WTC11 (cell line): Measurements from ENCODE around the gene YAP1. TPM values are rescaled to one million over a fixed set of nuclear protein-coding genes. Genes with fewer than 3 reads are reported as not detected.

Source experiments
- ATAC-seq: fragments of 200-7000 bp; cut with Tn5 transposase; 2 replicates; pipeline ENCODE4 v1.10.0; 2021; ENCODE audit warnings: mild to moderate bottlenecking, moderate library complexity
- CTCF ChIA-PET: fragments of 300-600 bp; sonication (Branson Sonifier 250); formaldehyde crosslinking; loops from one replicate; lab custom pipeline; 2021; ENCODE audit warnings: antibody characterized with exemption; lab: Charles Lee
- POLR2A ChIA-PET: fragments of 350-600 bp; sonication (Branson Sonifier 250); formaldehyde crosslinking; loops from one replicate; lab custom pipeline; 2021; ENCODE audit warnings: antibody characterized with exemption; lab: Charles Lee
- DNase-seq: peaks from one replicate; pipeline ENCODE4 v3.0.0; 2021; ENCODE audit warnings: low spot score
- H3K27ac Mint-ChIP-seq: 2 replicates; pipeline ENCODE4 v1.8.0; 2021; ENCODE audit warnings: mixed read lengths
- H3K27me3 Mint-ChIP-seq: 2 replicates; pipeline ENCODE4 v1.8.0; 2021; ENCODE audit warnings: low read depth, mild to moderate bottlenecking, moderate library complexity, mixed read lengths
- H3K36me3 Mint-ChIP-seq: 2 replicates; pipeline ENCODE4 v1.8.0; 2021; ENCODE audit warnings: mixed read lengths
- H3K4me1 Mint-ChIP-seq: 2 replicates; pipeline ENCODE4 v1.8.0; 2022; ENCODE audit warnings: mixed read lengths
- H3K4me3 Mint-ChIP-seq: 2 replicates; pipeline ENCODE4 v1.8.0; 2021; ENCODE audit warnings: mild to moderate bottlenecking, moderate library complexity, mixed read lengths
- H3K9me3 Mint-ChIP-seq: 2 replicates; pipeline ENCODE4 v1.8.0; 2021; ENCODE audit warnings: mixed read lengths
- ATF1 ChIP-seq: sonication (generic); formaldehyde crosslinking; IDR thresholded peaks from 2 replicates; pipeline ENCODE4 v1.8.1; 2023; ENCODE audit warnings: mild to moderate bottlenecking, moderate library complexity, missing genetic modification reagents
- JAZF1 ChIP-seq: fragments of 250-450 bp; sonication (Bioruptor Pico); IDR thresholded peaks from 2 replicates; pipeline ENCODE4 v1.9.0; 2021; ENCODE audit warnings: moderate library complexity, mild to moderate bottlenecking, inconsistent platforms
- NFATC4 ChIP-seq: fragments of 250-450 bp; sonication (Bioruptor Pico); IDR thresholded peaks from 2 replicates; pipeline ENCODE4 v1.9.0; 2021; ENCODE audit warnings: mild to moderate bottlenecking
- NFE2L1 ChIP-seq: sonication (generic); formaldehyde crosslinking; IDR thresholded peaks from 2 replicates; pipeline ENCODE4 v1.8.1; 2023; ENCODE audit warnings: missing genetic modification reagents
- NR1H2 ChIP-seq: sonication (generic); formaldehyde crosslinking; IDR thresholded peaks from 2 replicates; pipeline ENCODE4 v1.9.0; 2021; ENCODE audit warnings: mild to moderate bottlenecking, moderate library complexity, missing genetic modification reagents
- PRRX2 ChIP-seq: fragments of 250-450 bp; sonication (Bioruptor Pico); IDR thresholded peaks from 2 replicates; pipeline ENCODE4 v1.8.0; 2021; ENCODE audit warnings: mild to moderate bottlenecking
- RORB ChIP-seq: fragments of 250-450 bp; sonication (Bioruptor Pico); IDR thresholded peaks from 2 replicates; pipeline ENCODE4 v1.9.0; 2021; ENCODE audit warnings: mild to moderate bottlenecking
- TCF7 ChIP-seq: sonication (generic); formaldehyde crosslinking; IDR thresholded peaks from 2 replicates; pipeline ENCODE4 v1.8.0; 2022; ENCODE audit warnings: mild to moderate bottlenecking, low read depth, missing genetic modification reagents, moderate library complexity
- TEAD1 ChIP-seq: sonication (generic); formaldehyde crosslinking; IDR thresholded peaks from 2 replicates; pipeline ENCODE4 v1.8.0; 2022; ENCODE audit warnings: mild to moderate bottlenecking, missing genetic modification reagents
- ZNF138 ChIP-seq: sonication (generic); formaldehyde crosslinking; conservative IDR thresholded peaks from 2 replicates; pipeline ENCODE4 v1.8.1; 2022; ENCODE audit warnings: mild to moderate bottlenecking, moderate library complexity, missing genetic modification reagents
- ZNF219 ChIP-seq: sonication (generic); formaldehyde crosslinking; IDR thresholded peaks from 2 replicates; pipeline ENCODE4 v1.8.0; 2023; ENCODE audit warnings: missing genetic modification reagents, mild to moderate bottlenecking, borderline replicate concordance
- total RNA-seq: library from RNA; stranded (reverse); gene quantifications from 3 replicates; pipeline ENCODE4 v1.2.3, GENCODE V29; 2021
- TF ChIP-seq, protein P1 (sequence below): sonication (generic); formaldehyde crosslinking; IDR thresholded peaks from 2 replicates; pipeline ENCODE4 v1.8.1; 2023; ENCODE audit warnings: mild to moderate bottlenecking, missing genetic modification reagents, borderline replicate concordance
- TF ChIP-seq, protein P2 (sequence below): sonication (generic); formaldehyde crosslinking; IDR thresholded peaks from 2 replicates; pipeline ENCODE4 v1.8.1; 2022; ENCODE audit warnings: mild to moderate bottlenecking, moderate library complexity, missing genetic modification reagents
- TF ChIP-seq, protein P3 (sequence below): sonication (generic); formaldehyde crosslinking; IDR thresholded peaks from 2 replicates; pipeline ENCODE4 v1.8.1; 2023; ENCODE audit warnings: mild to moderate bottlenecking, missing genetic modification reagents, moderate library complexity
- TF ChIP-seq, protein P4 (sequence below): sonication (generic); formaldehyde crosslinking; IDR thresholded peaks from 2 replicates; pipeline ENCODE4 v1.8.1; 2022; ENCODE audit warnings: missing genetic modification reagents, borderline replicate concordance
- TF ChIP-seq, protein P5 (sequence below): sonication (generic); formaldehyde crosslinking; IDR thresholded peaks from 2 replicates; pipeline ENCODE4 v1.8.1; 2022; ENCODE audit warnings: low read depth, missing genetic modification reagents, borderline replicate concordance
- TF ChIP-seq, protein P6 (sequence below): sonication (generic); formaldehyde crosslinking; IDR thresholded peaks from 2 replicates; pipeline ENCODE4 v1.8.1; 2023; ENCODE audit warnings: mild to moderate bottlenecking, missing genetic modification reagents
- TF ChIP-seq, protein P7 (sequence below): fragments of 200-600 bp; IDR thresholded peaks from 2 replicates; pipeline ENCODE4 v1.8.0; 2022; ENCODE audit warnings: antibody characterized with exemption

YAP1 gene
- total RNA-seq, 1 experiment from 2014 or later = 88.7 TPM

DNA sequence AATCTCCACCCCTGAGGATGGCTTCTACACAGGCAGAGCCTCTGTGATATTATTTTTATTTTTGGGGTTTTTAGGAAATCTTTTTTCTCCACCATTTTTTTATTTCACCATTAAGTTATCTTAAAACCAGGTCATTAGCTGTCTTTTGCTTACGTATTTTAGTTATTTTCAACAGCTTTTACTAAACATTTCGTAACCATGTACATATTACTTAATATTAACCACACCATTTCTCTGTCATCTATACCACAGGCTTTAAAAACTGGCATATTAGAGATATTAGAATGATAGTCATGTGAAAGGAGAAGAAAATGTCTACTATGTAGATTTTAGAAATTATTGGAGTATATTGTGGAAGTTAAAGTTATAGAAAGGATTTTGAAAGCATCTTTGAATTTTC, 37.4 kb downstream of the YAP1 start (continued):
- TF ChIP-seq, protein P1, sequence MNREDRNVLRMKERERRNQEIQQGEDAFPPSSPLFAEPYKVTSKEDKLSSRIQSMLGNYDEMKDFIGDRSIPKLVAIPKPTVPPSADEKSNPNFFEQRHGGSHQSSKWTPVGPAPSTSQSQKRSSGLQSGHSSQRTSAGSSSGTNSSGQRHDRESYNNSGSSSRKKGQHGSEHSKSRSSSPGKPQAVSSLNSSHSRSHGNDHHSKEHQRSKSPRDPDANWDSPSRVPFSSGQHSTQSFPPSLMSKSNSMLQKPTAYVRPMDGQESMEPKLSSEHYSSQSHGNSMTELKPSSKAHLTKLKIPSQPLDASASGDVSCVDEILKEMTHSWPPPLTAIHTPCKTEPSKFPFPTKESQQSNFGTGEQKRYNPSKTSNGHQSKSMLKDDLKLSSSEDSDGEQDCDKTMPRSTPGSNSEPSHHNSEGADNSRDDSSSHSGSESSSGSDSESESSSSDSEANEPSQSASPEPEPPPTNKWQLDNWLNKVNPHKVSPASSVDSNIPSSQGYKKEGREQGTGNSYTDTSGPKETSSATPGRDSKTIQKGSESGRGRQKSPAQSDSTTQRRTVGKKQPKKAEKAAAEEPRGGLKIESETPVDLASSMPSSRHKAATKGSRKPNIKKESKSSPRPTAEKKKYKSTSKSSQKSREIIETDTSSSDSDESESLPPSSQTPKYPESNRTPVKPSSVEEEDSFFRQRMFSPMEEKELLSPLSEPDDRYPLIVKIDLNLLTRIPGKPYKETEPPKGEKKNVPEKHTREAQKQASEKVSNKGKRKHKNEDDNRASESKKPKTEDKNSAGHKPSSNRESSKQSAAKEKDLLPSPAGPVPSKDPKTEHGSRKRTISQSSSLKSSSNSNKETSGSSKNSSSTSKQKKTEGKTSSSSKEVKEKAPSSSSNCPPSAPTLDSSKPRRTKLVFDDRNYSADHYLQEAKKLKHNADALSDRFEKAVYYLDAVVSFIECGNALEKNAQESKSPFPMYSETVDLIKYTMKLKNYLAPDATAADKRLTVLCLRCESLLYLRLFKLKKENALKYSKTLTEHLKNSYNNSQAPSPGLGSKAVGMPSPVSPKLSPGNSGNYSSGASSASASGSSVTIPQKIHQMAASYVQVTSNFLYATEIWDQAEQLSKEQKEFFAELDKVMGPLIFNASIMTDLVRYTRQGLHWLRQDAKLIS (CRISPR knock-in tag) = no peak
- TF ChIP-seq RORB (CRISPR knock-in tag) (no peak), PRRX2 (no peak), TCF7 (no peak), ZNF219 (no peak), ZNF138 (CRISPR knock-in tag) (no peak), NFE2L1 (CRISPR knock-in tag) (no peak), TEAD1 (CRISPR knock-in tag) (no peak)
- TF ChIP-seq, protein P2, sequence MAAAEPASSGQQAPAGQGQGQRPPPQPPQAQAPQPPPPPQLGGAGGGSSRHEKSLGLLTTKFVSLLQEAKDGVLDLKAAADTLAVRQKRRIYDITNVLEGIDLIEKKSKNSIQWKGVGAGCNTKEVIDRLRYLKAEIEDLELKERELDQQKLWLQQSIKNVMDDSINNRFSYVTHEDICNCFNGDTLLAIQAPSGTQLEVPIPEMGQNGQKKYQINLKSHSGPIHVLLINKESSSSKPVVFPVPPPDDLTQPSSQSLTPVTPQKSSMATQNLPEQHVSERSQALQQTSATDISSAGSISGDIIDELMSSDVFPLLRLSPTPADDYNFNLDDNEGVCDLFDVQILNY = no peak
- TF ChIP-seq, protein P3, sequence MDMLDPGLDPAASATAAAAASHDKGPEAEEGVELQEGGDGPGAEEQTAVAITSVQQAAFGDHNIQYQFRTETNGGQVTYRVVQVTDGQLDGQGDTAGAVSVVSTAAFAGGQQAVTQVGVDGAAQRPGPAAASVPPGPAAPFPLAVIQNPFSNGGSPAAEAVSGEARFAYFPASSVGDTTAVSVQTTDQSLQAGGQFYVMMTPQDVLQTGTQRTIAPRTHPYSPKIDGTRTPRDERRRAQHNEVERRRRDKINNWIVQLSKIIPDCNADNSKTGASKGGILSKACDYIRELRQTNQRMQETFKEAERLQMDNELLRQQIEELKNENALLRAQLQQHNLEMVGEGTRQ (CRISPR knock-in tag) = no peak
- TF ChIP-seq, protein P4, sequence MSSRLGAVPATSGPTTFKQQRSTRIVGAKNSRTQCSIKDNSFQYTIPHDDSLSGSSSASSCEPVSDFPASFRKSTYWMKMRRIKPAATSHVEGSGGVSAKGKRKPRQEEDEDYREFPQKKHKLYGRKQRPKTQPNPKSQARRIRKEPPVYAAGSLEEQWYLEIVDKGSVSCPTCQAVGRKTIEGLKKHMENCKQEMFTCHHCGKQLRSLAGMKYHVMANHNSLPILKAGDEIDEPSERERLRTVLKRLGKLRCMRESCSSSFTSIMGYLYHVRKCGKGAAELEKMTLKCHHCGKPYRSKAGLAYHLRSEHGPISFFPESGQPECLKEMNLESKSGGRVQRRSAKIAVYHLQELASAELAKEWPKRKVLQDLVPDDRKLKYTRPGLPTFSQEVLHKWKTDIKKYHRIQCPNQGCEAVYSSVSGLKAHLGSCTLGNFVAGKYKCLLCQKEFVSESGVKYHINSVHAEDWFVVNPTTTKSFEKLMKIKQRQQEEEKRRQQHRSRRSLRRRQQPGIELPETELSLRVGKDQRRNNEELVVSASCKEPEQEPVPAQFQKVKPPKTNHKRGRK (CRISPR knock-in tag) = no peak

DNA sequence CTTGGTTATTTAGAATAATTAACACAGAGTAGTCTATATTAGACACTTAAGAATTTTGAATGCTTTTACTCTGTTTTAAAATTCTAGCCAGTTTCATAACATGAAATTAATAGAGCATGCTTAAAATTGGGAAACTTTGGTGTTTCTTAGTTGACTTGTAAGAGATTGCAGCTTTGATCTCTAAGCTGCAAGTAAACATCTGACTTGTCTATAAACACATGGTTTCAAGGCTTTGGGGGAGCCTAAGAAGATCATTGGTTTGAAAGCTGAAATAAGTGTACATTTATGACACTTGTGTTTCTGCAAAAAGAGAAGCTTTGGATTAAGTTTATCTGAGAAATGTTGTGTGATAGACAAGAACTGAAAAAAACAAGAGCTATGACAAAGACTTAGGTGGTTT, 37.8 kb downstream of the YAP1 start:
- ChIA-PET CTCF (no interaction called here), POLR2A (no interaction called here)
- TF ChIP-seq NFATC4 (CRISPR knock-in tag) (no peak), JAZF1 (CRISPR knock-in tag) (no peak), ATF1 (CRISPR knock-in tag) (no peak), NR1H2 (CRISPR knock-in tag) (no peak)
- TF ChIP-seq, protein P5, sequence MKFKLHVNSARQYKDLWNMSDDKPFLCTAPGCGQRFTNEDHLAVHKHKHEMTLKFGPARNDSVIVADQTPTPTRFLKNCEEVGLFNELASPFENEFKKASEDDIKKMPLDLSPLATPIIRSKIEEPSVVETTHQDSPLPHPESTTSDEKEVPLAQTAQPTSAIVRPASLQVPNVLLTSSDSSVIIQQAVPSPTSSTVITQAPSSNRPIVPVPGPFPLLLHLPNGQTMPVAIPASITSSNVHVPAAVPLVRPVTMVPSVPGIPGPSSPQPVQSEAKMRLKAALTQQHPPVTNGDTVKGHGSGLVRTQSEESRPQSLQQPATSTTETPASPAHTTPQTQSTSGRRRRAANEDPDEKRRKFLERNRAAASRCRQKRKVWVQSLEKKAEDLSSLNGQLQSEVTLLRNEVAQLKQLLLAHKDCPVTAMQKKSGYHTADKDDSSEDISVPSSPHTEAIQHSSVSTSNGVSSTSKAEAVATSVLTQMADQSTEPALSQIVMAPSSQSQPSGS (CRISPR knock-in tag) = no peak
- TF ChIP-seq, protein P6, sequence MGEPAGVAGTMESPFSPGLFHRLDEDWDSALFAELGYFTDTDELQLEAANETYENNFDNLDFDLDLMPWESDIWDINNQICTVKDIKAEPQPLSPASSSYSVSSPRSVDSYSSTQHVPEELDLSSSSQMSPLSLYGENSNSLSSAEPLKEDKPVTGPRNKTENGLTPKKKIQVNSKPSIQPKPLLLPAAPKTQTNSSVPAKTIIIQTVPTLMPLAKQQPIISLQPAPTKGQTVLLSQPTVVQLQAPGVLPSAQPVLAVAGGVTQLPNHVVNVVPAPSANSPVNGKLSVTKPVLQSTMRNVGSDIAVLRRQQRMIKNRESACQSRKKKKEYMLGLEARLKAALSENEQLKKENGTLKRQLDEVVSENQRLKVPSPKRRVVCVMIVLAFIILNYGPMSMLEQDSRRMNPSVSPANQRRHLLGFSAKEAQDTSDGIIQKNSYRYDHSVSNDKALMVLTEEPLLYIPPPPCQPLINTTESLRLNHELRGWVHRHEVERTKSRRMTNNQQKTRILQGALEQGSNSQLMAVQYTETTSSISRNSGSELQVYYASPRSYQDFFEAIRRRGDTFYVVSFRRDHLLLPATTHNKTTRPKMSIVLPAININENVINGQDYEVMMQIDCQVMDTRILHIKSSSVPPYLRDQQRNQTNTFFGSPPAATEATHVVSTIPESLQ (CRISPR knock-in tag) = no peak
- TF ChIP-seq, protein P7, sequence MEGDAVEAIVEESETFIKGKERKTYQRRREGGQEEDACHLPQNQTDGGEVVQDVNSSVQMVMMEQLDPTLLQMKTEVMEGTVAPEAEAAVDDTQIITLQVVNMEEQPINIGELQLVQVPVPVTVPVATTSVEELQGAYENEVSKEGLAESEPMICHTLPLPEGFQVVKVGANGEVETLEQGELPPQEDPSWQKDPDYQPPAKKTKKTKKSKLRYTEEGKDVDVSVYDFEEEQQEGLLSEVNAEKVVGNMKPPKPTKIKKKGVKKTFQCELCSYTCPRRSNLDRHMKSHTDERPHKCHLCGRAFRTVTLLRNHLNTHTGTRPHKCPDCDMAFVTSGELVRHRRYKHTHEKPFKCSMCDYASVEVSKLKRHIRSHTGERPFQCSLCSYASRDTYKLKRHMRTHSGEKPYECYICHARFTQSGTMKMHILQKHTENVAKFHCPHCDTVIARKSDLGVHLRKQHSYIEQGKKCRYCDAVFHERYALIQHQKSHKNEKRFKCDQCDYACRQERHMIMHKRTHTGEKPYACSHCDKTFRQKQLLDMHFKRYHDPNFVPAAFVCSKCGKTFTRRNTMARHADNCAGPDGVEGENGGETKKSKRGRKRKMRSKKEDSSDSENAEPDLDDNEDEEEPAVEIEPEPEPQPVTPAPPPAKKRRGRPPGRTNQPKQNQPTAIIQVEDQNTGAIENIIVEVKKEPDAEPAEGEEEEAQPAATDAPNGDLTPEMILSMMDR = no peak
- no peak for ATAC-seq
- no peak for DNase-seq
- Mint-ChIP-seq H3K27me3 (no peaks in the 10 kb centered on the region), H3K4me1 (peaks cover 34% of the 10 kb centered on the region), H3K36me3 (no peaks in the 10 kb centered on the region), H3K27ac (no peak overlapping the region), H3K9me3 (no peaks in the 10 kb centered on the region), H3K4me3 (no peak overlapping the region)
